ENCODE data around the gene L3MBTL3. TPM values are rescaled to one million over a fixed set of nuclear protein-coding genes. Genes with fewer than 3 reads are reported as not detected.

L3MBTL3 gene
- total RNA-seq, 1 donor from 2014 or later, result 20.8 TPM

GRCh38 chr6:130138116-130138908, 119.9 kb downstream of the L3MBTL3 start:
- TF ChIP-seq CTCF (IDR thresholded peaks at IDR 0.05), result no peak
- Mint-ChIP-seq H3K4me3 (ENCODE audit: unreplicated experiment) (no peak overlapping the region), H3K36me3 (ENCODE audit: unreplicated experiment) (peaks cover 43% of the 10 kb centered on the region)

GRCh38 chr6:130138909-130139242, 120.5 kb downstream of the L3MBTL3 start:
- DNase-seq (ENCODE audit: extremely low spot score, unreplicated experiment), result no peak
- Mint-ChIP-seq H3K27ac (ENCODE audit: unreplicated experiment) (no peak overlapping the region), H3K27me3 (ENCODE audit: unreplicated experiment) (no peaks in the 10 kb centered on the region), H3K4me3 (ENCODE audit: unreplicated experiment) (no peak overlapping the region), H3K9me3 (ENCODE audit: unreplicated experiment) (no peaks in the 10 kb centered on the region), H3K36me3 (ENCODE audit: unreplicated experiment) (peaks cover 38% of the 10 kb centered on the region), H3K4me1 (ENCODE audit: unreplicated experiment) (peaks cover 3% of the 10 kb centered on the region)
- no peak for TF ChIP-seq CTCF (IDR thresholded peaks at IDR 0.05)

More at GRCh38 chr6:130138116-130138908, 119.9 kb downstream of the L3MBTL3 start:
- Mint-ChIP-seq H3K4me1 (ENCODE audit: unreplicated experiment) (no peaks in the 10 kb centered on the region), H3K27ac (ENCODE audit: unreplicated experiment) (no peak overlapping the region), H3K9me3 (ENCODE audit: unreplicated experiment) (no peaks in the 10 kb centered on the region), H3K27me3 (ENCODE audit: unreplicated experiment) (no peaks in the 10 kb centered on the region)
- DNase-seq (ENCODE audit: extremely low spot score, unreplicated experiment), result no peak

- no peak overlapping the region for H3K4me3 Mint-ChIP-seq (ENCODE audit: unreplicated experiment)
- no peak overlapping the region for H3K27ac Mint-ChIP-seq (ENCODE audit: unreplicated experiment)
- TF ChIP-seq CTCF (IDR thresholded peaks at IDR 0.05), result no peak
- no peak for DNase-seq (ENCODE audit: extremely low spot score, unreplicated experiment)
- H3K9me3 Mint-ChIP-seq (ENCODE audit: unreplicated experiment), result no peaks in the 10 kb centered on the region
- peaks cover 3% of the 10 kb centered on the region for H3K4me1 Mint-ChIP-seq (ENCODE audit: unreplicated experiment)
- peaks cover 41% of the 10 kb centered on the region for H3K36me3 Mint-ChIP-seq (ENCODE audit: unreplicated experiment)
- no peaks in the 10 kb centered on the region for H3K27me3 Mint-ChIP-seq (ENCODE audit: unreplicated experiment)
Measured at GRCh38 chr6:130140084-130140483, 121.7 kb downstream of the L3MBTL3 start.

GRCh38 chr6:130143709-130144108, 125.3 kb downstream of the L3MBTL3 start:
- DNase-seq (ENCODE audit: extremely low spot score, unreplicated experiment), result no peak
- no peak for TF ChIP-seq CTCF (IDR thresholded peaks at IDR 0.05)
- Mint-ChIP-seq H3K36me3 (ENCODE audit: unreplicated experiment) (peaks cover 20% of the 10 kb centered on the region), H3K27me3 (ENCODE audit: unreplicated experiment) (no peaks in the 10 kb centered on the region), H3K9me3 (ENCODE audit: unreplicated experiment) (no peaks in the 10 kb centered on the region), H3K4me1 (ENCODE audit: unreplicated experiment) (peaks cover 3% of the 10 kb centered on the region), H3K27ac (ENCODE audit: unreplicated experiment) (no peak overlapping the region), H3K4me3 (ENCODE audit: unreplicated experiment) (no peak overlapping the region)

- Mint-ChIP-seq H3K36me3 (ENCODE audit: unreplicated experiment) (peaks cover 7% of the 10 kb centered on the region), H3K4me3 (ENCODE audit: unreplicated experiment) (no peak overlapping the region), H3K27ac (ENCODE audit: unreplicated experiment) (no peak overlapping the region)
Measured at GRCh38 chr6:130147111-130147510, 128.7 kb downstream of the L3MBTL3 start.

More at GRCh38 chr6:130147111-130147510, 128.7 kb downstream of the L3MBTL3 start:
- Mint-ChIP-seq H3K9me3 (ENCODE audit: unreplicated experiment) (no peaks in the 10 kb centered on the region), H3K27me3 (ENCODE audit: unreplicated experiment) (no peaks in the 10 kb centered on the region), H3K4me1 (ENCODE audit: unreplicated experiment) (peaks cover 5% of the 10 kb centered on the region)
- no peak for DNase-seq (ENCODE audit: extremely low spot score, unreplicated experiment)
- no peak for TF ChIP-seq CTCF (IDR thresholded peaks at IDR 0.05)
